GM12873 (cell line): ENCODE results near the gene SYT8.

Source experiments
- CTCF ChIP-seq: IDR thresholded peaks from 2 replicates; pipeline ENCODE4 v1.5.1; 2012; ENCODE audit warnings: low read depth, mild to moderate bottlenecking, moderate library complexity, low read length, control low read depth; ENCODE audit not compliant: insufficient read depth; ENCODE audit errors: missing control alignments

Gene SYT8

DNA sequence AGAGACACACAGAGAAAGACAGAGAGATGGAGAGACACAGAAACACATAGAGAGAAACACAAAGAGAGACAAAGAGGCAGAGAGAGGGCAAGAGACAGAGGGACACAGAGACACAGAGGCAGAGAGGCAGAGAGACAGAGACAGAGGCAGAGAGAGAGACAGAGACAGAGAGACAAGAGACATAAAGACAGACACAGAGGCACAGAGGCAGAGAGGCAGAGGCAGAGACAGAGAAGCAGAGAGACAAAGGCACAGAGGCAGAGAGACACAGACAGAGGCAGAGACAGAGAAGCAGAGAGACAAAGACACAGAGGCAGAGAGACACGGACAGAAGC is 10.3 kb downstream of the SYT8 start:
- TF ChIP-seq CTCF, result no peak

- TF ChIP-seq CTCF, result no peak
Measured at GRCh38 chr11:1845561-1846452, 11.0 kb downstream of the SYT8 start.

- no peak for TF ChIP-seq CTCF
Measured at GRCh38 chr11:1846453-1846932, 11.7 kb downstream of the SYT8 start.

DNA sequence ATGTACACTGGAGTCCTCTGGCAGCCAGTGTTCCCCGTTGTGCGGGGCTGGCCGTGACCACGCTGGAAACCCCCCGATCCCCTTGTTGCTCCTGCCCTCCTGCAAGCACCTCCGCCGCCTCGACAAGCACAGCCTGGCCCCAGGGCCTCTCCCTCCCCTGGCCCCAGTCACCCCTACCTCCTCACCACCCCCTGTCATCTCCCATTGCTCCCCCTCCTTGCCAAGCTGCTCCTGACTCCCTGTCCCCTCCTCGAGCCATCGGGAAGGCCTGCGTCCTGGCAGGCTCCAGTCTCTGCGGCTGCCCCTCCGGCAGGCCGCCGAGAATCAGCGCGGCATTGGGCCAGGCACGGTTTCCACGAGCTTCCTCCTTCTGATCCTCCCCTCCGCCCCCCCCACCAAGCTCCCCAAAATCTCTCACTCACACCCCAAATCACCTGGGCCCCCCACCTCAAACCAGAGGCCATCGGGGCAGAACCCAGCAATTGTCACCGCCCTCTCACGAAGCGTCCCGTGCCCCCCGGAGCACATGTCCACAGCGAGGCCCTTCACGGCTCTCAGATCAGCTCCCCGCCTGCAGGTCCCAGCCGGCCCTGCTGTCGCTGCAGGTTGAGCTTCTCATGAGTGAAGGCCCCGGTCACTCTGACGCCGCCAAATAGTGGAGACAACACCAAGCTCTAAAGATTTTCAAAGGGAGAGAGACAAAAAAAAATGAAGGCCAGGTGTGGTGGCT is 12.4 kb downstream of the SYT8 start:
- TF ChIP-seq CTCF, result no peak

DNA sequence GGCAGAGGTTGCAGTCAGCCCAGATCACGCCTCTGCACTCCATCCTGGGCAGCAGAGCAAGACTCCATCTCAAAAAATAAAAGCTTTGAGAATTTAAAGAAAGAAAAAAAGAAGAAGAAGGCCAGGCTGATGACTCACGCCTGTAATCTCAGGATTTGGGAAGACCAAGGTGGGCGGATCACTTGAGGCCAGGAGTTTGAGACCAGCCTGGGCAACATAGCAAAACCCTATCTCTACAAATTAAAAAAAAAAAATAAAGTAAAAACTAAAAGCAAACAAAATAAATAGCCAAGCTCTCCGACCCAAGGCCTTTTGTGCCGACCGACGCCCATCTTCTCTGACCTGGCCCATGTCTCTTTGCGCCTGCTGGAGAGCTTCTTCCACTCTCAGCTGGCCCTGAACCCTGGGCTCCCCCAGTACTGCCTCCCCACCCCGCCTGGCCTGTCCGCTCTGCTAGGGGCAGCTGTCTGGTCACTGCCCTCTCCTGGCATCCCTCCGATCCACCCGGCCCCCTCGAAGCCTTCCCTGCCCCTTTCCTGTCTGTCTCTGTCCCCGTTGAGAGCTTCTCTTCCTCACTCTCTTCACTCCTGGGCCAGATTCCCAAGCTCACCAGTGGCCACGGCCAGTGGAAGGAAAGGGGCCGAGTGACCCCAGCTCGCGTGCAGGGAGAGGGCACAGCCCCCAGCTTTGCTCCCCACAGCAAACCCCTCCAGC is 13.3 kb downstream of the SYT8 start:
- no peak for TF ChIP-seq CTCF

- no peak for TF ChIP-seq CTCF
Measured at GRCh38 chr11:1848640-1849430, 14.0 kb downstream of the SYT8 start.
